GM21723 (cell line): ENCODE results near the gene RGS7.
A peak's percentile ranks its signal among the peaks of the same experiment; 100 is the strongest.
"Not testable (repeated sequence)": the region's sequence is repeated elsewhere in the genome, so short reads cannot be mapped to it uniquely, and the experiment has no call there.

ENCODE experiments used
- ATAC-seq: cut with Tn5 transposase; IDR thresholded peaks from one replicate; pipeline ENCODE4 v1.9.1; 2021; ENCODE audit warnings: mild to moderate bottlenecking, moderate library complexity; ENCODE audit not compliant: unreplicated experiment

RGS7 gene

GRCh38 chr1:241332987-241333386 is 24.0 kb downstream of the RGS7 start:
- no peak for ATAC-seq

- ATAC-seq = no peak
Measured at GRCh38 chr1:241332037-241332409, 25.0 kb downstream of the RGS7 start.

GRCh38 chr1:241331328-241332036 is 25.5 kb downstream of the RGS7 start:
- no peak for ATAC-seq

- peak; percentile 48 for ATAC-seq
Measured at GRCh38 chr1:241330619-241331327, 26.2 kb downstream of the RGS7 start.

- ATAC-seq = no peak
Measured at GRCh38 chr1:241325456-241325855, 31.5 kb downstream of the RGS7 start.

- ATAC-seq = no peak
Measured at GRCh38 chr1:241323514-241324195, 33.4 kb downstream of the RGS7 start.

- ATAC-seq = no peak
Measured at GRCh38 chr1:241317676-241318075, 39.3 kb downstream of the RGS7 start.

- ATAC-seq = no peak
Measured at GRCh38 chr1:241316372-241316771, 40.6 kb downstream of the RGS7 start.

GRCh38 chr1:241311056-241311746 is 45.8 kb downstream of the RGS7 start:
- no peak for ATAC-seq

GRCh38 chr1:241310451-241310850 is 46.6 kb downstream of the RGS7 start:
- ATAC-seq = no peak

- ATAC-seq = no peak
Measured at GRCh38 chr1:241309651-241310050, 47.4 kb downstream of the RGS7 start.

- ATAC-seq = no peak
Measured at GRCh38 chr1:241308471-241308870, 48.5 kb downstream of the RGS7 start.

- ATAC-seq = no peak
Measured at GRCh38 chr1:241308011-241308410, 49.0 kb downstream of the RGS7 start.

- ATAC-seq = no peak
Measured at GRCh38 chr1:241306125-241306790, 50.7 kb downstream of the RGS7 start.

GRCh38 chr1:241302024-241302423 is 55.0 kb downstream of the RGS7 start:
- not testable (repeated sequence) for ATAC-seq

- ATAC-seq = no peak
Measured at GRCh38 chr1:241299347-241299746, 57.7 kb downstream of the RGS7 start.

- ATAC-seq = no peak
Measured at GRCh38 chr1:241292973-241293372, 64.0 kb downstream of the RGS7 start.

- not testable (repeated sequence) for ATAC-seq
Measured at GRCh38 chr1:241291548-241291947, 65.5 kb downstream of the RGS7 start.

GRCh38 chr1:241286486-241286885 is 70.5 kb downstream of the RGS7 start:
- ATAC-seq = no peak

GRCh38 chr1:241276391-241276790 is 80.6 kb downstream of the RGS7 start:
- ATAC-seq = no peak

- ATAC-seq = no peak
Measured at GRCh38 chr1:241275981-241276380, 81.0 kb downstream of the RGS7 start.
